ENCODE data around the gene ARL17B. TPM values are rescaled to one million over a fixed set of nuclear protein-coding genes. Genes with fewer than 3 reads are reported as not detected.
A peak's percentile ranks its signal among the peaks of the same experiment; 100 is the strongest.
"Not testable (repeated sequence)": the region's sequence is repeated elsewhere in the genome, so short reads cannot be mapped to it uniquely, and the experiment has no call there.

The ARL17B gene
- polyA plus RNA-seq, 3 donors, result 3.9 to 13.5 (median 5.0) TPM

- H3K27ac ChIP-seq (ENCODE audit: low read depth, low read length), result not testable (repeated sequence)
- no CpG with 5 or more reads among the region's 16 CpGs for WGBS, 3 donors
These were observed 66.7 kb downstream of the ARL17B start, which contains the start of gene LRRC37A for GRCh38 chr17:46294831-46295230. Gene LRRC37A, plus strand, starts transcription at chr17:46295131. Its CDS starts 3 bp downstream, at chr17:46295134.

- H3K27ac ChIP-seq (ENCODE audit: low read depth, low read length), result not testable (repeated sequence)
- WGBS, 3 donors, result 93 to 97% (median 96%) methylated on average over 8 of the region's 8 CpGs
These were observed 69.9 kb downstream of the ARL17B start for GRCh38 chr17:46291618-46292017.

- not testable (repeated sequence) for H3K27ac ChIP-seq (ENCODE audit: low read depth, low read length)
- WGBS, 3 donors, result 55 to 89% (median 69%) methylated on average over 4 of the region's 4 CpGs
These were observed 70.5 kb downstream of the ARL17B start for GRCh38 chr17:46290906-46291546.

- 82 to 83% (median 83%) methylated on average over 7 of the region's 7 CpGs for WGBS, 3 donors
- H3K27ac ChIP-seq (ENCODE audit: low read depth, low read length), result not testable (repeated sequence)
These were observed 74.0 kb downstream of the ARL17B start for GRCh38 chr17:46287587-46287986.

- H3K27ac ChIP-seq (ENCODE audit: low read depth, low read length), result not testable (repeated sequence)
- 0 to 1% (median 1%) methylated on average over 3 of the region's 3 CpGs for WGBS, 3 donors
These were observed 74.8 kb downstream of the ARL17B start for GRCh38 chr17:46286764-46287221.

GRCh38 chr17:46285500-46285899 is 76.1 kb downstream of the ARL17B start:
- not testable (repeated sequence) for H3K27ac ChIP-seq (ENCODE audit: low read depth, low read length)
- 72 to 81% (median 72%) methylated on average over 2 of the region's 2 CpGs for WGBS, 3 donors

GRCh38 chr17:46284467-46284866 is 77.1 kb downstream of the ARL17B start:
- WGBS, 3 donors, result 58 to 100% (median 83%) methylated on average over 1 of the region's 1 CpG
- not testable (repeated sequence) for H3K27ac ChIP-seq (ENCODE audit: low read depth, low read length)

GRCh38 chr17:46282635-46283034 is 78.9 kb downstream of the ARL17B start:
- 96 to 97% (median 96%) methylated on average over 11 to 12 of the region's 12 CpGs for WGBS, 3 donors
- not testable (repeated sequence) for H3K27ac ChIP-seq (ENCODE audit: low read depth, low read length)

GRCh38 chr17:46281336-46281735 is 80.2 kb downstream of the ARL17B start:
- H3K27ac ChIP-seq (ENCODE audit: low read depth, low read length), result not testable (repeated sequence)
- WGBS, 3 donors, result 89 to 95% (median 94%) methylated on average over 4 of the region's 4 CpGs

GRCh38 chr17:46276728-46277479 is 84.7 kb downstream of the ARL17B start:
- WGBS, 3 donors, result 74 to 83% (median 81%) methylated on average over 3 of the region's 3 CpGs
- H3K27ac ChIP-seq (ENCODE audit: low read depth, low read length), result not testable (repeated sequence)

- no peak overlapping the region for H3K27ac ChIP-seq (ENCODE audit: low read depth, low read length)
- WGBS, 3 donors, result 55 to 91% (median 87%) methylated on average over 3 of the region's 3 CpGs
These were observed 87.3 kb downstream of the ARL17B start for GRCh38 chr17:46274238-46274637.

GRCh38 chr17:46273541-46274236 is 87.9 kb downstream of the ARL17B start:
- no peak overlapping the region for H3K27ac ChIP-seq (ENCODE audit: low read depth, low read length)
- 69 to 78% (median 74%) methylated on average over 6 of the region's 6 CpGs for WGBS, 3 donors

- 49 to 73% (median 71%) methylated on average over 5 of the region's 5 CpGs for whole genome bisulfite sequencing, 3 donors
- no peak overlapping the region for H3K27ac ChIP-seq (ENCODE audit: low read depth, low read length)
These were observed 91.5 kb downstream of the ARL17B start for GRCh38 chr17:46270032-46270431.

- H3K27ac ChIP-seq (ENCODE audit: low read depth, low read length), result no peak overlapping the region
- WGBS, 3 donors, result 0 to 1% (median 0%) methylated on average over 52 to 116 of the region's 116 CpGs
These were observed 94.7 kb downstream of the ARL17B start for GRCh38 chr17:46266656-46267544.

- WGBS, 3 donors, result 11 to 24% (median 14%) methylated on average over 21 of the region's 21 CpGs
- peak overlapping the region; percentile 55 for H3K27ac ChIP-seq (ENCODE audit: low read depth, low read length)
These were observed 95.4 kb downstream of the ARL17B start for GRCh38 chr17:46266063-46266655.

GRCh38 chr17:46264456-46265198 is 96.9 kb downstream of the ARL17B start:
- WGBS, 3 donors, result 57 to 78% (median 64%) methylated on average over 3 of the region's 3 CpGs

GRCh38 chr17:46262271-46262670 is 99.3 kb downstream of the ARL17B start:
- H3K27ac ChIP-seq (ENCODE audit: low read depth, low read length), result no peak overlapping the region
- WGBS, 3 donors, result 83 to 95% (median 84%) methylated on average over 8 of the region's 8 CpGs

More at GRCh38 chr17:46264456-46265198, 96.9 kb downstream of the ARL17B start:
- no peak overlapping the region for H3K27ac ChIP-seq (ENCODE audit: low read depth, low read length)

Data from adipose tissue (tissue), 3 donors.